Measurements from ENCODE around the gene NFIA. TPM values are rescaled to one million over a fixed set of nuclear protein-coding genes. Genes with fewer than 3 reads are reported as not detected.

The NFIA gene
- total RNA-seq, 4 donors from 2014 or later = 68.2 to 172 (median 101) TPM

DNA sequence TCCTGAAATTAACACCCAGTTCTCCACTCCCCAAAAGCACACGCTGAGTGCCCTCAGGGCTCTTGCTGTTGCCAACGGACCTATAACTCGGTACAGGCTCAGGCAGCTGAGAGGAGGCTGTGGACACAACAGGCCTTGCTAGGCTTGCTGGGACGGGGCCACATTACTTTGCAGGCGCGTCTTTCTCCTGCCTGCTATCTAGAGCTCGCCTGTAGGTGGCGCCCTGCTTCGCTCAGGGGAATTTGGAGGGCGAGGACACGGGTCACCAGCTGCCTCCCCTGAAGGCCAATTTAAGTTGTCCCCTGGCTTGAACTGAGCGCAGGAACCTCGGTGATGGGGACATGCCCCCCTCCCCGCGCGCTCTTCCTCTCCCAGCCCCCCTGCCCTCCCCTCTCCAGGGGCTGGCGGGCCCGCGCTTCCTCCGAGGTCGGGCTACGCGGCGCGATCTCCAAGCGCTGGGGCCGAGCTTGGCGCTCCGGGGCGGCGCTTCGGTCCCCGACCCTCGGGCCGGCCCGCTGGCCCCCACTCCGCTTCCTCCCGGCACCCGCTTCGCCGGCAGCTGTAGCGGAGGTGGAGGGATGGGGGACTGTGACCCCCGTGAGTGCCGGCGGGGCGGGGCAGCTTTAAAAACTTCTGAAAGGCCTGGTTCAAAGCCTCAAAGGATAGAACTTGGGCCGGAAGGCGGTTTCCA, 32.4 kb upstream of the NFIA start:
- TF ChIP-seq, protein P1, sequence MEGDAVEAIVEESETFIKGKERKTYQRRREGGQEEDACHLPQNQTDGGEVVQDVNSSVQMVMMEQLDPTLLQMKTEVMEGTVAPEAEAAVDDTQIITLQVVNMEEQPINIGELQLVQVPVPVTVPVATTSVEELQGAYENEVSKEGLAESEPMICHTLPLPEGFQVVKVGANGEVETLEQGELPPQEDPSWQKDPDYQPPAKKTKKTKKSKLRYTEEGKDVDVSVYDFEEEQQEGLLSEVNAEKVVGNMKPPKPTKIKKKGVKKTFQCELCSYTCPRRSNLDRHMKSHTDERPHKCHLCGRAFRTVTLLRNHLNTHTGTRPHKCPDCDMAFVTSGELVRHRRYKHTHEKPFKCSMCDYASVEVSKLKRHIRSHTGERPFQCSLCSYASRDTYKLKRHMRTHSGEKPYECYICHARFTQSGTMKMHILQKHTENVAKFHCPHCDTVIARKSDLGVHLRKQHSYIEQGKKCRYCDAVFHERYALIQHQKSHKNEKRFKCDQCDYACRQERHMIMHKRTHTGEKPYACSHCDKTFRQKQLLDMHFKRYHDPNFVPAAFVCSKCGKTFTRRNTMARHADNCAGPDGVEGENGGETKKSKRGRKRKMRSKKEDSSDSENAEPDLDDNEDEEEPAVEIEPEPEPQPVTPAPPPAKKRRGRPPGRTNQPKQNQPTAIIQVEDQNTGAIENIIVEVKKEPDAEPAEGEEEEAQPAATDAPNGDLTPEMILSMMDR (IDR thresholded peaks at IDR 0.05; ENCODE audit: low read depth) = no peak

GRCh38 chr1:61050541-61051442, 31.6 kb upstream of the NFIA start:
- TF ChIP-seq, protein P1 (IDR thresholded peaks at IDR 0.05; ENCODE audit: low read depth) = no peak

GRCh38 chr1:61051443-61051718, 31.0 kb upstream of the NFIA start:
- TF ChIP-seq, protein P1 (IDR thresholded peaks at IDR 0.05; ENCODE audit: low read depth) = no peak

GRCh38 chr1:61051719-61052394, 30.5 kb upstream of the NFIA start:
- TF ChIP-seq, protein P1 (IDR thresholded peaks at IDR 0.05; ENCODE audit: low read depth) = no peak

- TF ChIP-seq, protein P1 (IDR thresholded peaks at IDR 0.05; ENCODE audit: low read depth) = no peak
These were observed 29.8 kb upstream of the NFIA start for GRCh38 chr1:61052395-61053225.

DNA sequence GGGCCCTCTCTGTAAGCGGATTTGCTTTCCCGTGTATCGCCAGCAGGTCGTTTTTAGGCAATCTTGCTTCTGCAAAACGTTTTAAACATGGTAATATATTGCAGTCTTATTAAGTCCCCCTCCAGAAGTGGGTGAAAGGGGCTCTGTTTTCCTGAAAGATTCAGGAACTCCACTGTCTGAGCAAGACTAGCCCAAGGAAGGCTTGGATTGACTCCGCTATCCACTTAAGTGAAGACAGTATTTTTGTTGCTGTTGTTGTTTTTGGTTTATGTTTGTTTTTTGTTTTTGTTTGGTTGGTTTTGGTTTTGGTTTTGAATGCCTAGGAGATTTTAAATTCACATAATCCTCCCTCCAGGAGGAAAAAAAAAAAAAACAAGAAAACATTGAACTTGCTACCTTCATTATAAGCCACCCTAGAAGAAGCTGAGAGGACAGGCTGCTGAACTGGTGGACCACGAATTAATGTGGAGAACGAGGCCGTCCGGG, 29.1 kb upstream of the NFIA start:
- TF ChIP-seq, protein P1 (IDR thresholded peaks at IDR 0.05; ENCODE audit: low read depth) = no peak

All from subcutaneous adipose tissue (tissue), 4 donors.